ENCODE measurements around the gene TAF3. TPM values are rescaled to one million over a fixed set of nuclear protein-coding genes. Genes with fewer than 3 reads are reported as not detected.

TAF3 gene
- total and polyA plus RNA-seq, 5 donors from 2014 or later, result 6.8 to 20.8 (median 8.8) TPM

DNA sequence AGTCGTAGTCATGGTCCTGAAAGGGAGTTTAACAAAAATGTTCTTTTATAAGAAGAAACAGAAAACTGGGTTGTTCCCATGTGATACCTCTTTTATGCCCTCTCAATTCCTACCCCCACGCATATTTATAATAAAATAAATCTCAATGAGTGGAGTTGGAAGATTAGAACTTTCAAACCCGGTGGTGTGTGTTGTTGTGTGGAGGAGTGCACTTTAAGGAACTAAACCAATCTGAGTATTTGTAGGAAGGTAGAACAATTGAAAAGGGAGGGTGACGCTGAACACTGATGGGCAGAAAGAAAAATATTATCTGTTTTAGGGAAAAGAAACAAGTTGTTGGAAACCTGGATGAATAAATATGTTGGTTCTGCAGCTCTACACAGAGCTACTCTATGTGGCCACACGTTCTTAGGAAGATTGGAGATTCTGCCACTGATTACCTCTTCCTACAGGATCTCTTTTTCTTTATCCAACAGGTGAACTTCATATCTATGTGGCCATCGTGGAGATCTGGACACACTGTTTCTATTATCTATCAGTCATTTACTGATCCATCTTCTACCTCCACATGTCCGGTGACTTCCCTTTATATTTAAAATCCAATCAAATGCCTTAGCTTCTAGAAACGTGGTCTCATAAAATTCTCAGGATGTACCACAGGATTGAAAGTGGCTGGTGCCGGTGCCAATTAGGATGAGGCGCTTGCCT, 223.1 kb downstream of the TAF3 start:
- Mint-ChIP-seq H3K27me3 (peaks cover 100% of the 10 kb centered on the region), H3K4me1 (peaks cover 23 to 67% (median 53%) of the 10 kb centered on the region in 4 donors), H3K27ac (peak overlapping the region in 1 of 3 donors; percentile 74), H3K9me3 (peaks cover 1 to 15% (median 5%) of the 10 kb centered on the region in 7 donors), H3K36me3 (no peaks in the 10 kb centered on the region), H3K4me3 (peak overlapping the region in 2 of 4 donors; percentile 11 to 29)
- Histone ChIP-seq H3K27ac (ENCODE audit: insufficient read depth, low read length, poor library complexity, severe bottlenecking) (no peak overlapping the region), H3K4me1 (ENCODE audit: control insufficient read depth, insufficient read depth, low read length, poor library complexity, severe bottlenecking) (peaks cover 53% of the 10 kb centered on the region), H3K27me3 (ENCODE audit: control insufficient read depth, insufficient read depth, low read length) (peaks cover 64% of the 10 kb centered on the region), H3K36me3 (ENCODE audit: control insufficient read depth, insufficient read depth, low read length) (no peaks in the 10 kb centered on the region), H3K4me3 (ENCODE audit: low read depth, low read length) (no peak overlapping the region), H3K9me3 (ENCODE audit: control insufficient read depth in 2 of 2, low read length in 2 of 2) (no peaks in the 10 kb centered on the region)
- DNase-seq, result peak in 1 of 3 donors; percentile 10
- ATAC-seq (ENCODE audit: low read depth in 2 of 2), result no peak

DNA sequence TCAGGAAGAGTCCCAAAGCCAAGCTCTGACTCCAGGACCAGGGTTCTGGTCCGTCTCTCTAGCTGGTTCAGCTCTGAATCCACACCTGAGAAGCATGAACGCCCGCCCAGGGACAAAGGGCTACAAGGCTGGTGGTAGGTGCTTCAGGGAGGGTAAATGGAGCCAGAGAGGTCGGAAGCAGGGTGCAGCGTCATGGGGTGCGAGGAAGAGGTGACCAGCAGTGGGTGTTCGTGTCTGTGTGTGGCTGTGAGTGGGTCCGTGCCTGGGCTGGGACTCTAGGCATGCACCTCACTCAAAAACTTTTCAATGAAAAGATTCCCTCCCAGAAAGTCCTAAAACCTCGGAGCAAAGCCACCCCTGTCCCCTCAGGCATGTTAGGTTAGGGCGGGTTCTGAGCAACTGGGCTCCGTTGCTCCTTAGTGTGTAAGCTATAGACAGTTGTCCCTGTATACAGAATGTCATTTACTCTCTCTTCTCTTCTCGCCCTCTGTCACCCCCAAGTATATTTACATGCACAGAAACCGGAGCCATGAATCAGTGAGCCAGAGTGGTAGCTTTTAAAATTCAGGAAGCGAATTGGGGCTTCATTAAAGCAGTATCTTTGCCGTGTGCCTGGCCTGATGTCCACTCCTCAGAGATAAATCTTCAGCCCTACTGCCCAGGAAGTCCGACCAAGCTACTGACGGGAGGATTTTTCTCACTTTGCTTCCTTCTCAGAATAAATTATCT, 223.9 kb downstream of the TAF3 start:
- ATAC-seq (ENCODE audit: low read depth in 2 of 2) (no peak), DNase-seq (peak in 1 of 3 donors; percentile 5)
- Mint-ChIP-seq H3K27me3 (peaks cover 100% of the 10 kb centered on the region), H3K9me3 (peaks cover 1 to 15% (median 5%) of the 10 kb centered on the region in 7 donors), H3K36me3 (no peaks in the 10 kb centered on the region), H3K4me3 (peak overlapping the region in 3 of 4 donors; percentile 32 to 81 (median 43)), H3K27ac (peak overlapping the region in 2 of 3 donors; percentile 13 to 74), H3K4me1 (peaks cover 23 to 72% (median 55%) of the 10 kb centered on the region in 4 donors)
- Histone ChIP-seq H3K4me3 (ENCODE audit: low read depth, low read length) (no peak overlapping the region), H3K27me3 (ENCODE audit: control insufficient read depth, insufficient read depth, low read length) (peaks cover 68% of the 10 kb centered on the region), H3K36me3 (ENCODE audit: control insufficient read depth, insufficient read depth, low read length) (no peaks in the 10 kb centered on the region), H3K27ac (ENCODE audit: insufficient read depth, low read length, poor library complexity, severe bottlenecking) (no peak overlapping the region), H3K4me1 (ENCODE audit: control insufficient read depth, insufficient read depth, low read length, poor library complexity, severe bottlenecking) (peaks cover 52% of the 10 kb centered on the region), H3K9me3 (ENCODE audit: control insufficient read depth in 2 of 2, low read length in 2 of 2) (no peaks in the 10 kb centered on the region)

DNA sequence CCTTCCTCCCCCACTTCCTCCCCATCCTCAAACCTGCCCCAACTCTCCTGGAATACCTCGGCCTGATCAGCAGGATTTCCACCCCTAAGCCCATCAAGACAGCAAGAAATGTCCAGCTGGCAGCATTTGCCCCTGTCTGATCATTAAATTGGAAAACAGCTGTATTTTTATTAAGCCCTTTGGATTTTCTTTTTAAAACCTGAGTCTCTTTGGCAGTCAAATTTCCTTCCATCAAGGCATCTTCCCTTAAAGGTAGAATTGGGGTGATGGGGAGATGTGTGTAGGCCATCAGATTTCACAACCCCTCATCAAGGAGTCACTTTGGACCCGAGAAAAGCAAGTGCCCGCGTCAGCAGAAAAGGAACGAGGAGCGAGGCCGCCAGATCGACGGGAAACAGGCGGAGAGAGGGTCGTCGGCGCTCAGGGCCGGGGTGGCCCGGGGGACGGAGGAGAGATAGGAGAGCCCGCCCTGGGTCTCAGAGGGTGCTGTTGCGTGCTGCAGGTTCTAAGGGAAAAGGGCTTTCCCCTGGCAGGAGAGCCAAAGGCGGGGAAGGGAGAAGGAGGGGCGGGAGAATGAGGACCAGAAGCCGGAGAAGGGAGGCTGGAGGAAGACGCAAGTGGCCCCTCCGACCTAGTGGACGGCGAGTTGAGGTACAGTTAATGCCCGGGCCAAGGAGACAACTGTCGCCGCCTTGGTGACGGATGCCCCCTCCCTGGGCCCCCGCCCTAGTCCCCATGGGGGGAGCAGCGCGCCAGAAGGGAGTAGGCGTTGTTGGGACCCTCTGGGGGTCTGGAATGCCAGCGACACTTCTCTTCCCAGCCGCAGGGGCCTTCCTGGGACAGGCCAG, 224.6 kb downstream of the TAF3 start:
- no peak overlapping the region for H3K27ac ChIP-seq (ENCODE audit: insufficient read depth, low read length, poor library complexity, severe bottlenecking)
- peaks cover 1 to 15% (median 5%) of the 10 kb centered on the region in 7 donors for H3K9me3 Mint-ChIP-seq
- no peak for ATAC-seq (ENCODE audit: low read depth in 2 of 2)
- no peaks in the 10 kb centered on the region for H3K36me3 Mint-ChIP-seq
- H3K4me1 ChIP-seq (ENCODE audit: control insufficient read depth, insufficient read depth, low read length, poor library complexity, severe bottlenecking), result peaks cover 56% of the 10 kb centered on the region
- DNase-seq, result peak in 1 of 3 donors; percentile 9
- no peak overlapping the region for H3K4me3 ChIP-seq (ENCODE audit: low read depth, low read length)
- H3K9me3 ChIP-seq (ENCODE audit: control insufficient read depth in 2 of 2, low read length in 2 of 2), result no peaks in the 10 kb centered on the region
- peak overlapping the region; percentile 43 to 81 (median 59) for H3K4me3 Mint-ChIP-seq
- H3K27ac Mint-ChIP-seq, result peak overlapping the region in 2 of 3 donors; percentile 13 to 81
- H3K27me3 ChIP-seq (ENCODE audit: control insufficient read depth, insufficient read depth, low read length), result peaks cover 71% of the 10 kb centered on the region
- H3K27me3 Mint-ChIP-seq, result peaks cover 100% of the 10 kb centered on the region
- no peaks in the 10 kb centered on the region for H3K36me3 ChIP-seq (ENCODE audit: control insufficient read depth, insufficient read depth, low read length)
- H3K4me1 Mint-ChIP-seq, result peaks cover 23 to 73% (median 60%) of the 10 kb centered on the region in 4 donors

DNA sequence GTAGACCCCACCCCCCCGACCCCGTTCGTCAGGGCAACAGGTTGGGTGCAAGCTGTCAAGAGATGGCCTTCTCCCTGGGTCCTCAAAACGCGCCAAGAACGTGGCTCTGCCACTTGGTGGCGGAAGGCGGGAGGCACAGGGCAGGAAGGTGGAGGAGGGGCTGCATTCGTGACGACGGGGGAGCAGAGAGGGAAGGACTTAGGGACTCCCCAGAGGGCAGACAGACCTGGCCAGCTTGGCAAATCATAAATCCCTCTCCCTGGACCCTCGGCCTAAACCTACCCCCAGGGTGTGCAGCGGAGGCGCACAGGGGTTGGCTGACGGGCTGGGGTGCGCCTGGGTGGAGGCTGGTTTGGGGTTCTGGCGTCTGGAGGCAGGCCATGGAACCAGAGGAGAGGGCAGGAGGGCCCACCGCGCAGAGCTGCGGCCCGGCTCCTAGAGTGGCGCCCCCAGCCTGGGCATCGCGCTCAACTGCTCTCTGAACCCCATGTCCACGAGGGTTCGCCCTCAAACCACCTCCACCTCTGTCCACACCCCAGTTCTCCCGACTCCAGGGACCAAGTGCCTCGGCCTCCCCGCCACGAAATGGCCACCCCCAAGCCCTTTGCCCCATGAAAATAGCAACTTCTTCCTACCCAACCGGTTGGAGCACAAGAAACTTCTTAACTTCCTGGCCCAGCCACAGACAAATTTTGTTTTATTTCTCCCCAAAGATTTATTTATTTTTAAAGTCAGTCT, 225.4 kb downstream of the TAF3 start:
- H3K27ac Mint-ChIP-seq, result no peak overlapping the region
- peaks cover 23 to 73% (median 55%) of the 10 kb centered on the region in 4 donors for H3K4me1 Mint-ChIP-seq
- Histone ChIP-seq H3K36me3 (ENCODE audit: control insufficient read depth, insufficient read depth, low read length) (no peaks in the 10 kb centered on the region), H3K9me3 (ENCODE audit: control insufficient read depth in 2 of 2, low read length in 2 of 2) (no peaks in the 10 kb centered on the region), H3K27ac (ENCODE audit: insufficient read depth, low read length, poor library complexity, severe bottlenecking) (no peak overlapping the region), H3K27me3 (ENCODE audit: control insufficient read depth, insufficient read depth, low read length) (peaks cover 65% of the 10 kb centered on the region), H3K4me3 (ENCODE audit: low read depth, low read length) (no peak overlapping the region), H3K4me1 (ENCODE audit: control insufficient read depth, insufficient read depth, low read length, poor library complexity, severe bottlenecking) (peaks cover 64% of the 10 kb centered on the region)
- peak overlapping the region; percentile 18 to 79 (median 62) for H3K4me3 Mint-ChIP-seq
- DNase-seq (peak in 2 of 3 donors; percentile 48 to 57), ATAC-seq (ENCODE audit: low read depth in 2 of 2) (peak in 1 of 2 donors; percentile 37)
- no peaks in the 10 kb centered on the region for H3K36me3 Mint-ChIP-seq
- H3K9me3 Mint-ChIP-seq, result peaks cover 0 to 11% (median 4%) of the 10 kb centered on the region in 7 donors
- peaks cover 100% of the 10 kb centered on the region for H3K27me3 Mint-ChIP-seq

DNA sequence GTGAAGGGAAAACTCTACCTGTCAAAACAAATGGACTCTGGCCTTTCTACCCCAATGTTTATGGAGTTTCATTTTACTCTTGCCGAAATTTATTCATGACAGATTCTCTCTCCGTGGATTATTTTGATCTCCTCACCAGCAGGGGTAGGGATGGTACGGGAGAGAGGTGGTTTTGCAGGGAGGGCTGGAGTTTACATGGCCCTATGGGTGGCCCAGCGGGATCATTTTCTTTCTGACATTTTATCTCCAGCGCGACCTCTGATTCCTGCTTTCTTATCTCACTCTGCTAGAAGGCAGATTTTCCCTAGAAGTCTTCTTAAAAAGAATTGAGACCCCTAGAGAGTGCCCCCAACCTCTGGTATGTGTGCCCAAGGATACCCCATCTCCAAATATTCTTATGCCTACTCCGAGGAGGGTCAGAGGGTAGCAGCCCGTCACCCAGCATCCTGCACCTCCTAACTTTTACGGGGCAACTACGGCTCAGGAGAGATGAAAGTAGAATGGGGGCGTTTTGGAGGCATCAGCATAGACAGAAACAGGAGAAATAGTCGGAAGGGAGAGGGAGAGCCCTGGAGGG, 226.1 kb downstream of the TAF3 start:
- H3K4me3 ChIP-seq (ENCODE audit: low read depth, low read length), result no peak overlapping the region
- H3K27me3 ChIP-seq (ENCODE audit: control insufficient read depth, insufficient read depth, low read length), result peaks cover 60% of the 10 kb centered on the region
- no peaks in the 10 kb centered on the region for H3K36me3 ChIP-seq (ENCODE audit: control insufficient read depth, insufficient read depth, low read length)
- no peak overlapping the region for H3K27ac ChIP-seq (ENCODE audit: insufficient read depth, low read length, poor library complexity, severe bottlenecking)
- Mint-ChIP-seq H3K36me3 (no peaks in the 10 kb centered on the region), H3K9me3 (peaks cover 0 to 11% (median 1%) of the 10 kb centered on the region in 7 donors), H3K4me3 (peak overlapping the region; percentile 45 to 86 (median 78)), H3K27ac (no peak overlapping the region), H3K4me1 (peaks cover 19 to 78% (median 52%) of the 10 kb centered on the region in 4 donors), H3K27me3 (peaks cover 100% of the 10 kb centered on the region)
- DNase-seq (no peak), ATAC-seq (ENCODE audit: low read depth in 2 of 2) (no peak)
- H3K9me3 ChIP-seq (ENCODE audit: control insufficient read depth in 2 of 2, low read length in 2 of 2), result no peaks in the 10 kb centered on the region
- H3K4me1 ChIP-seq (ENCODE audit: control insufficient read depth, insufficient read depth, low read length, poor library complexity, severe bottlenecking), result peaks cover 70% of the 10 kb centered on the region

DNA sequence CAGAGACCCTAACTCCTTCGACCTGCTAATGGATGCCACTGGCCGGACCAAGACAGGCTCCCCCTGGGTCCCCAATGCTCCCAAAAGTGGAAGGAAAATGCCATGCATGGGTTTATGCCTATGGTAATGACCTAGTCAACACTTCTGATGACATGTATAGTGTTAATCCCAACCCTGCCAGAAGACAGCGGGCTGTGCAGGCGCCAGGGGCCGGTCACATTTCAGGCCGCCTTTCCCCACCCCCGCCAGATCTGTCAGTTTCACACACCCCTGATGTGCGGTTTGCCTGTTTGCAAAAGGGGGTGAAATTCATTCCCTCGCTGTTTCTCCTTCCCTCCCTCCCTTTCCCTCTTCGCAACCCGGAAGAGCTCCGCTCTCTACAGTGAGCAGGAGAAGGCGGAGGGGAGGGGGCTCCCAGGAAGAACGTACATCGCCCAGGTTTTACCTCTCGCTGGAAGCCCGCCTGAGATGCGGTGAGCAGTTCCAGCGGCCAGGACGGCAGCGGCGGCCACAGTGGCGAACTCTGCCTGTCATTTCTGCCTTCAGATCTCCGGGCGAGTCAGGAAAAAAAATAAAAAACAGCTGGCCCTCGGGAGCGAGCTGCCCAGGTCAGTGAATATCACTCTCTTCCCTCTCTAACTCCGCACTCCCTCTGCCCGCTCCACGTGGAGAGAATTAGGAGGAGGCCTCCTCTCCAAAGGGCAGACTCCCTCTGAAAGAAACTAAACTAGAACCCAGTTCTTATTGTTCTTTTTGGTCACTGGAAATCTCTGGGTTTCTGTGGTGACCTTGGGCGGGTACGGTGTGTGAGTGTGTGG, 226.8 kb downstream of the TAF3 start:
- ATAC-seq (ENCODE audit: low read depth in 2 of 2) (no peak), DNase-seq (no peak)
- peak overlapping the region; percentile 51 for H3K4me3 ChIP-seq (ENCODE audit: low read depth, low read length)
- no peaks in the 10 kb centered on the region for H3K9me3 ChIP-seq (ENCODE audit: control insufficient read depth in 2 of 2, low read length in 2 of 2)
- Mint-ChIP-seq H3K9me3 (peaks cover 0 to 6% (median 0%) of the 10 kb centered on the region in 7 donors), H3K4me3 (peak overlapping the region; percentile 20 to 86 (median 76)), H3K27me3 (peaks cover 96% of the 10 kb centered on the region), H3K4me1 (peaks cover 15 to 78% (median 49%) of the 10 kb centered on the region in 4 donors), H3K36me3 (no peaks in the 10 kb centered on the region), H3K27ac (peak overlapping the region in 1 of 3 donors; percentile 33)
- H3K36me3 ChIP-seq (ENCODE audit: control insufficient read depth, insufficient read depth, low read length), result no peaks in the 10 kb centered on the region
- H3K27ac ChIP-seq (ENCODE audit: insufficient read depth, low read length, poor library complexity, severe bottlenecking), result no peak overlapping the region
- peaks cover 55% of the 10 kb centered on the region for H3K27me3 ChIP-seq (ENCODE audit: control insufficient read depth, insufficient read depth, low read length)
- H3K4me1 ChIP-seq (ENCODE audit: control insufficient read depth, insufficient read depth, low read length, poor library complexity, severe bottlenecking), result peaks cover 77% of the 10 kb centered on the region
